ENCODE data around the gene ASTN2.

DNA sequence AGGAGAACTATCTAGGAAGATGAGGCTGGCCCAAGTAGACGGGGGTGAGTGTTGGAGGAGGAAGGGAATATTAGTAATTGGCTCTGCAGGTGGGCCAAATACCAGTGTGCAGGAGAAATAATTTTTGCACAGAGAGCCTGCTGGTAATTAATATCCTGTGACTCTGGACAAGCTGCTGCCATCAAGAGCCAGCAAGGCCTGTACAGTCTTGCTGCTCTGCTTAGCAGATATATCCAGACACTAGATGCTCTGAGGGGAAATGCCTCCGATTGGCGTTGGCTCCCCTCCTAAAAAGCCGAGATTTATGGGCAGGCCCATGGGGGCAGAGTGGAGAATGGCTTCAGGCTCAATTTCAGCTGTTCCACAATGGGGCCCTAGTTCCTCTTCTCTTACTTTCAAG lies 29.6 kb upstream of the ASTN2 start:
- no peak for TF ChIP-seq CTCF (IDR thresholded peaks at IDR 0.05)
- no peak for TF ChIP-seq POLR2A (IDR thresholded peaks at IDR 0.05)
- TF ChIP-seq POLR2AphosphoS5 (IDR thresholded peaks at IDR 0.05) = no peak

Measured in sigmoid colon (tissue), 4 donors.